ENCODE measurements around the gene PIEZO2.
"Not testable (repeated sequence)": the region's sequence is repeated elsewhere in the genome, so short reads cannot be mapped to it uniquely, and the experiment has no call there.

DNA sequence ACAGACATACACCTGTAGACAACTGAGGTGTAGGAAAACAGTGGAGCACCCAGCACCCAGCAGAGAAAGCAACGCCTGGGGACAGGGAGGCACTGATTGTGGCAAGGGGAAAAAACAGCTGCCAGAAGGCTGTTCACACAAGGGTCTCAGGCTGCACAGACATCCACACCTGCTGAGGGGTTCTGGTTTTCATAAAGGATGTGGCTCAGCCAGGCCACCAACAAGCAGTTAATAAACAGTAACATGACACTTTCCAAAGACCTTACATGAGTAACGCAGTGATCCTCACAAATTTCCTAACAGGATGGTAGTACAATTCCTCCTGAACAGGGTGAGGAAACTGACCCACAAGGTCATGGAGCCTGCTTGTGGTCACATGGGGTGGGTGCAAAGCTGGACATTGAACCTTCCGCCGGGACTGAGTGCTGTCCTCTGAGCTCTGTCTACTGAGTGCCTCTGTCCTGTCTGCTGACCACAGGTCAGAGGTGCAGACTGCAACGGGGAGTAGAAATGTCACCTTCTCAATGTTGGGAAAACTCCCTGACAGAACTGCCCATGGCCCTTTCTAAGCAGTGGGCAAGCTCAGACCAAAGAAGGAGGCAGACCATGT lies 506.3 kb downstream of the PIEZO2 start:
- TF ChIP-seq CTCF (IDR thresholded peaks at IDR 0.05 in 4 of 5, conservative IDR thresholded peaks at IDR 0.05 in 1 of 5); POLR2A (IDR thresholded peaks at IDR 0.05): not testable (repeated sequence)
